Left lobe of liver (tissue), 2 donors: ENCODE measurements around the gene RYR3. TPM values are rescaled to one million over a fixed set of nuclear protein-coding genes. Genes with fewer than 3 reads are reported as not detected.

Experiments
- ATAC-seq: fragments of 200-7000 bp; cut with Tn5 transposase; one replicate; pipeline ENCODE4 v1.9.1; 2020; ENCODE audit warnings: mild to moderate bottlenecking, moderate library complexity
- DNase-seq: peaks from one replicate; pipeline ENCODE4 v3.0.0-alpha.2; 2020; ENCODE audit warnings: low spot score
- total RNA-seq: library from RNA; stranded (reverse); gene quantifications from one replicate; pipeline ENCODE4 v1.2.1, GENCODE V29; 2021
- donor health status: DM: no; HTN: no; CAD: no; lungs with moderate emphysema.
- donor health status: DM: no; HTN: yes; CAD: no.

Gene RYR3
- total RNA-seq, 1 donor from 2014 or later, result not detected

DNA sequence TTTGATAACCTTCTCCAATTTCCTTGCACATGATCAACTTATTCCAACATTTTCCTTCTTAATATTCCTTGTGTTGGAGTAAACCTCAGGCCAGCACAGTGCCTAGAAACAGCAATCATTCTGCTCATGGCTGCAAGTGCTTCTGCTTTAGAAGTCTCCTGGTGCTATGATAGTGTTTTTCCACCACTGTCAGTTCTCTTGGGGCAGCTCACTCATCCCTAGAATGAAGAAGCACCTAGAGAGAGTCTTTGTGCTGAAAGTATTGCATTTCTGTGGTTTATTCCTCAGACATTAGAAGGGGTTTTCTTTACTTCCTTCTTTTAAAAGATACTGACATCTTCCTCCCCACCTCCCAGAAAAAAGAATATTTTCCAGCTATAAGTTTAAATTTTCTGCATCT is 183.5 kb downstream of the RYR3 start:
- no peak for ATAC-seq
- DNase-seq, result no peak

DNA sequence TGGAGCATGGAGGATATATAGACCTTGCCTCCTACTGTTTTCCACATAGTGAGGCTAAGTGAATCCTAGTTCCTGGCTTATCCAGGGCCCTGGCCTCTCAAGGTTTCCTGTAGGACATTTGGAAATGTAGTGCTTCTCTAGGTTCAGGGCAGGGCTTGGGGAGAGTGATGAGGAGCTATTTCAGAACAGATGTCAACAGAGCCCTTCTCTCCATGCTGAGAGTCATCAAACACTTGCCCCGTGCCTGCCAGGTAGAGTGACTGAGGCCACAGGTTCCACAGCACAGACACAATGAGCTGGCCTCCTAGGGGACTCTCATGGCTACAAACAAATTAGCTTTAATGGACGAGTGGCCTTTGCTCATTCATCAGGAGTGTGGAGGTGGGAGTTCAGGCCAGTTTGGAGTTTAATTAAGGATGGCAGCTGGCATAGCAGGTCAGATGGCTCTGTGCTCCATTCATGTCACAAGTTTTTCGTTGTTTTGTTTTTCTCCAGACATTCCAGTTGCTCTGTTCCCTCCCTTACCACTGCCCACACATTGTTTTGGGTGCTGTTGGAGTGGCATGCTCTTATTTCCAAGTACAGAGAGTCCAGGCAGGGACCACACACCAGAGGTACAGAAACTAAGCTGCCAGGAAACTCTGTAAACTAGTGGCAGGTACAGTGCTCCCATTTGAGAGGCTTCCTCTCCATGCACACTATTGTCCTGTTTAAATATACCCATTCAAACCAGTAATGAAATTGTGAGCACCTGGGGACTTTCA is 189.8 kb downstream of the RYR3 start:
- DNase-seq, result no peak
- no peak for ATAC-seq

DNA sequence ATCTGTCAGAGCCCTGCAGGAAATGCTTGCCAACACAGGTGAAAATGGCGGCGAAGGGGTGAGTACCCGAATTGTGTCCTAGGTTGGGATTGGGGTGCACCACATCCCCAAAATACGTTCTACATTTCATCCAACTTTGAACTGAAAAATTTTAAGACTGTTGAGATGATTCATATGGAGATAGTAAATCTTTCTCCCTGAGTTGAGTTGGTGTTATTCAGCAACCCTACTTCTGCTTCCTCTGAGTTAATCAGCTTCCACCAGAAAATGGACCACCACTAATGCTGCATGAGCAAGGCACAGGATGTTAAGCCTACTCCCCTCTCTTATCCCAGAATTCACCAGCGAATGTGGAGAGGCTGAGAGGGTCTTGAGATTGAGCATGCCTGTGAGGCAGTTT is 192.9 kb downstream of the RYR3 start:
- DNase-seq, result no peak
- ATAC-seq, result no peak

DNA sequence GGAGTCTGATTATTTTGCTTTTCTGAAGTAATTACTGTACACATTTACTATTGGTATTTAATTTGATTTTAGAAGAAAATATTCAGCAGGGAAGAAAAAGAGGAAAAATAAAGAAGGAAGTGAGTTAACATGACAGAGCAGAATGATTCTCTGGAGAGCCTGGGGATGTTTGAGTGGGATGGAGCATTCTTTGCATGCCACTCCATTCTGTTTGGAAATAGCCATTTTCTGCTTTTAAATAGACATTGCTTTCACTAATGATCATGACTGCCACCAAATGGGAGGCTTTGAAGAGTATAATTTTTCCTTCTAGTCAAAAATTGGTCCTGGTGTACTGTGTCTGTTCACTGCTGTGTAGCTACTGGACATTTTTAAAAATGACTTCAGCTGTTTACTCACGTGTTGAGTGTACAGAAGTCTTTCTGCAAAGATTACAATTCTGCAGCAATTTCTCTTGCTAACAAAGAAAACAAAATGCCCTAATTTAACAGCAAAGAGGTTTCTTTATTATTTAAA is 196.1 kb downstream of the RYR3 start:
- ATAC-seq, result no peak
- no peak for DNase-seq

DNA sequence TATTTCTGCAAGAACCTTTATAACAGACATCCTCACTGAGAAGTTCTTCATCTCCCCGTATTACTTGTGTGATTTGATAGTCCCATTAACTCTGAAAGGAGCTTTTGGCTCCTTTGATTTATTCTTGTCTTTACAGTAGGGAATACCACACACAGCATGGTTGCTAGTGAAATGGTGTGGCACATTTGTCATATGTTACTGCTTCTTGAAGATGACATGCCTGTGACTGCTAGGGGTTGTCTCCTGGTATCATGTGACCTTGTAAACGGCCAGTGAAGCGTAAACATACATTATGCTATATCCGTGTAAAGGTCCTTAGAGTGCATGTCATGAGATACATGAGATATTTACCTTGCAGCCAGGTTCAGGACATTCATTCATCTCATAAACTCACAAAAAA is 197.9 kb downstream of the RYR3 start:
- DNase-seq (no peak), ATAC-seq (no peak)

DNA sequence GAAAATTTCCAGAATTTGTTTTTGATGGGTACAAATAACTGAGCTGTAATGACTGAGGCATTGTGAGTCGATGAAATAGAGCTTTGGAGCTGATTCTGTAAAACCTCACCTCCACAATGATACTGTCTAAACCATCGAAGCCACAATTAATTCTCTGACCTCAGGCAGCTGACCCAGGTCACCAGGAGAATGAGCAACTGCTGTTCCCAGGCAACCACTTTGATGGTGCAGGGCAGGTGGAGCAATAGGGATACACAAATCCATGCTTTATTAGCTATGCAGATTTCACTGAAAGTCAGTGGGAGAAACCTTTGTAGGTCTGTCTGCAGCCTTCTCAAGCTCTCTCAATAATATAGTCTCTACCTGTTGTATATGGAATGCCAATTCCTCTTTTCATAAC is 204.4 kb downstream of the RYR3 start:
- ATAC-seq (no peak), DNase-seq (no peak)

DNA sequence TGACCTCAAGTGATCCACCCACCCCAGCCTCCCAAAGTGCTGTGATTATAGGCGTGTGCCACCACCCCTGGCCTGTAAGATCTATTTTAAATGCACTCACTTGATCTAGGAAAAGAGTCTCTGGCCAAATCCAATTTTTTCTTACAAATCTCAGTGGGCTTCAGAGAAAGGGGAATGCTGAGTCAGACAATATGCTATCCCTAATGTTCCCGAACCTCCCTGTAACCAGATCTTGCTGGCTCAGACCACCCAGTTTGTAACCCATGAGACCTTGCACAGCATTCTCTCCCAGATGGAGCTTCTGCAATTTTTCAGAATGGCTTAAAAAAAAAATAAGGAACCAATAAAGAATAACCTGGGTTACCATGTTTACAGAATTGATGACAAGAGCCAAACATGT is 205.8 kb downstream of the RYR3 start:
- DNase-seq (no peak), ATAC-seq (no peak)

DNA sequence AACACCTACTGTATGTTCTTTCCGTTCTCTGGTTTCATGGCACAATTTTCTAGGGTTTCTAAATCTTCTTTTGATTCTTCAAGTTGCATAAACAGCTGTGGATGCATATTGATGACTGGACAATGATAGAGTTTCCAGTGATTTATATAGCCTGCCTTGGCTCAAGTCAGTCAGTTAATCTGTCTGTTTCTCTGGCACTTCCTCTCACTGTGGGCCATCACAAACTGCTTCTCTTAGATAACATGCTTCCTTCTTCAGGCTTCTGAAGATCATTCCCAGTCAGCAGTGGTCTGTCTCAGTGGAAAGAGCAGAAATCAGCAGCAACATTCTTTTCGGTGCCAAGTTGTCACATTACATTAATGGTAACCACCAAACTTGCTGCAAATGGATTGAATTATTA is 207.2 kb downstream of the RYR3 start:
- DNase-seq (no peak), ATAC-seq (no peak)

DNA sequence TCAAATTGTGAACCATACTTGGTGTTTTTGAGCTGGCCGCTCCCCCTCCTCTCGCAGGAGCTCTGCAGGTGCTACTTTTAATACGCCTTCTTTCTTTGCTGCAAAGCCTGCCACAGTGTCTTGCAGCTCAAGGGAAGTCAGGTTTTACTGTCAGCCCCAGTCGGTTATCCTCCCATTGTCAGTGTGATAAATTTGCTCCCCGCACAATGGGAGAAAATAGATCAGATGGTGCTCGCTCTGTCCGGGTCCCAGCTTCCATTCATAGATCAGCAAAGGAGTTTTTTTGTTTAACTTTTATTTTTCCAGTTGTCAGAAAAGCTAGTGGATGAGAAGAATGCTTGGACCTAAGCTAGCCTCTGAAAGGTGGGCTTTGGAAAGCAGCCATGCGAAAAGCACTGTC is 207.7 kb downstream of the RYR3 start:
- DNase-seq, result no peak
- ATAC-seq, result no peak

DNA sequence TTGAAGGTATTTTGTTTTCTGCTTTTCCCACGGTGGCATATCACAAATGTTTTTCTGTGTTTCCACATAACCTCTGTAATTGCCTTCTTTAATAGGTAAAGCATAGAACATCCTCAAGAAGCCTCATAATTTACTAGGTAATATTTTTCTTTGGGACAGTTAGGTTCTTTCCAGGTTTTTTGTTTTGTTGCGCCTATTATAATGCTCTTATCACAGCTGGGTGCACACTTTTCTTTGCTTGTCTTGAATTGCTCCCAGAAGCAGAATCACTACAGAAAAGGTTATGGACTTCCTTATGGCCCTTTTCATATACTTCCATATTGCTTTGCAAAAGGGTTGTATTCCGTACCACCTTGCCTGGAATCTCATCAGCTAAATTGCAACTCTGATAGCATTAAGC is 213.5 kb downstream of the RYR3 start:
- DNase-seq (no peak), ATAC-seq (no peak)

DNA sequence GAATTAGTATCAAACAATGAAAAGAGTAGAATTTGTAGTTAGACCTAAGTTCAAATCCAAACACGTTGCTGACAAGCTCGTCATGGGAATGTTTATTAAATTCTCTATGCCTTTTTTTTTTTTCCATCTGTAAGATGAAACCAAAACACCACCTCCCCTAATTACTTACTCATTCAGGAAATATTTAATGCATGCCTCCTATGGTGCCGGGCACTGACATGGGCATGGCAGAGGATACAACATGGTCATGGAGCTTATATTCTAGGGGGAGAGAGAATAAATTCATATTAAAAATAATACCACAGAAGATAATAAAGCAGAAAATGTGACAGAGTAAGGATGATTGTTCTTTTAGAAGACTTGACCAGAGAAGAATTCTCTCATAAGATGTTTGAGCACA is 215.8 kb downstream of the RYR3 start:
- DNase-seq, result no peak
- ATAC-seq, result no peak

DNA sequence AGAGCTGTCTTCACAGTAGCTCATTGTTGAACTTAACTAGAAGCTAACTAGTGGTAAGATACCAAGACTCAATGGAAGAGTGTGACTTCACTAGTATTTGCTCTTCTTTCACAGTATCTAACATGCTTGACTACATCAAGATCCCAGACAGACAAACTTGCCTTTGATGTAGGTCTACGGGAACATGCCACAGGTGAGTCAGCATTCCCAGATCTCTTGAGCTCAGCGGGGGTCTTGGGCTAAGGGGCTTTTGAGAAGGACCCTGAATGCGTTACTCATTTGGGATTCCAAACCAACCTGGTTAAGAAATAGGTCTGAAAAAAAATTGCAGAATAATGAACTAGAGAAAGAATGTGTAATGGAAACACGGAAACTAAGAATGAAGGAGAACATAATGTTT is 222.4 kb downstream of the RYR3 start:
- no peak for DNase-seq
- ATAC-seq, result no peak

DNA sequence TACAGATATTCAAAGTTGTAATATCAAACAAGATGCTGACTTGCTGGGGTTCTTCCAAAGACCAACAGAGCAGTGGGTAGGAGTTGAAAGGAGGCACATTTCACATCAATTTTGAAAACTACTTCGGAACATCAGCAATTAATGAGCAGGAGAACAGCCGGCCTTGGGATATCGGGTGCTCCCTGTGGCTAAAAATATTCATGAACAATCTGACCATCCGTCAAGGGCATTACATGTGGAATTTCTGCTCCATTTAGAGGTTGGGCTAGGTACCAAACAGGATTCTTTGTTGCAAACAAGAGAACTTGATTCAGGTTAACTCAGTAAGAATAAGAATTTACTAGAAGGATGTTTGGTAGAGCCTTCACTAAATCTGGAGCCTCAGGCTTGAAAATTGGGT is 223.9 kb downstream of the RYR3 start:
- no peak for DNase-seq
- ATAC-seq, result no peak

DNA sequence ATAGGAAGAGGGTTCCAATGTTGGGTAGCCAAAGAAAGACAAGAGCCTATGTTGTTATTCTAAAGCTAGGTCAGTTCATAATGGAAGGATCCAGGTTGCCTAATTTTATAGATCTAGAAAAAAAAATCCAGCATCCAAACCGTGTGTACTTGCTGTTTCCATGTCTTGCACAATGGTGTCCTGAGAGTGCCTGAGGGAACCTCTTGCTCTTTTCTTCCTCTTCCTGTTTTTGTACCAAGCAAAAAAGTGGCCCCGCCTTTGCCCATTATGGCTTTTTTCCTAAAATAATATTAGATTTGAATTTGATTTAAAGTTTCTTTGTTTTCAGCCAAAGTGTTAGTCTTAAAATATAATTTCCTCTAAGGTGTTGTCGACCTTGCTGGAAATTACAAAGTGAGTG is 224.4 kb downstream of the RYR3 start:
- DNase-seq (no peak), ATAC-seq (no peak)

DNA sequence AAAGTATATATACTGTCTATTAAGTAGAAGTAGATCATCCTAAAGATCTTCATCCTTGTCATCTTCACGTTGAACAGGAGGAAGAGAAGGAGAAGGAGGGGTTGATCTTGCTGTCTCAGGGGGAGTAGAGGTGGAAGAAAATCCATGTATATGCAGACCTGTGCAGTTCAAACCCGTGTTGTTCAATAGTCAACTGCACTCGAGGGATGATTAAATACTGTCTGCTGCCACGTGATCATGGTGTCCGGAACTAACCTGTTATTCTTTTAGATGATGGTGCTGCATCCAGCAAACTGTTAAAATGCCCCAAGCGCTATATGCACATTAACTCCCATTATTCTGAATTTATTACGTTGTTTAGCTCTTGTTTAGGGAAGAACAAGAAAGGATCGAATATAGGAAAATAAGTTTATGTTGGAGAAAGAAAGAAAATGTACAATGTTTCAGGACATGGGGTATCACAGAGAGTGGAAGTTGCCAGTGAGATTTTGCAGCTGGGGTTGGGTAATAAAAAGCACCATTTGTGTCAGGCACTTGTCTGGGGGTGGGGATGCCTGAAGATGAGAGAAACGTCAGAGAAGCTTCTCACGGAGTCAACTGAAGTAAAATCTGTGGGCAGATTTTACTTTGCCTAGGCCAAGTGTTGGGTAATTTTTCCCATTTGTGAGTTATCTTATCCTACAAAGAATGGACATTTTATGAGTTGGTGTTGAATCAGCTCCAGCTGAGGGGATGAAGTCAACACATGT is 229.2 kb downstream of the RYR3 start:
- ATAC-seq (no peak), DNase-seq (no peak)

DNA sequence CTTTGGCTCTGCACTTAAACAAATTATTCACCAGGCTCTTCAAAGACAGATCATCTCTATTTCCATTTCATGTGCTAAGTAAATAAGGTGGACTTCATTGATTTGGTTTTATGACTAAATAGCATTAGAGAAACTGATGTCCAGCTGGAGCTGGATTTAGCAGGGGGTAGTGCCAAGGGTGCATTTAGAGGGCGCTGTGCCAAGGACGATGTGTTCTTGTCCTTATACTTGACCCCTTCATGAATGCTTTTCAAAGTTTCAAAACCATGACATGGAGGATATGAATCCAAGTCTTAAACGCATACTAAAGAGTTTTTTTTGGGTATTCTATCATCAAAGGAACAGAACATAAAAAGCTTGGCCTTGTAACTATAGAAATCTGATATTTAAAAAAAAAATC is 233.2 kb downstream of the RYR3 start:
- no peak for DNase-seq
- ATAC-seq, result no peak

DNA sequence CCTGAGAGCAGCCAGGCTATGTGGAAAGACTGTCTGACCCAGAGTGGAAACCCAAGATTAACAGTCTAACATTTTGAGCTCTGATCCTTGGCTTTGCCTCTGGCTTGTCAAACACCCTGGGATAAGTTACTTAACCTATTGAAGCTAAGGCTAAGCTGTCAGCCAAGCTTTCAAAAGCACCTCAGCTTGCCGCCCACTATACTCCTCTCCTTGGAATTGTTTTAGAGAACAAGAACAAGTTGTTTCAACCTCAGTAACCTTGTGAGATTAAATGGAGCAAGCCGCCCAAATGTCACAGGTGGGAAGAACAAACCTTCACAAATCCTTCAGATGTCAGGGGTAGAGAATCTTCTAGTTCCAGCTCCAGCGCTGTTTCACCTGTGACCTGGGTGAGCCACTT is 235.1 kb downstream of the RYR3 start:
- DNase-seq, result no peak
- no peak for ATAC-seq

DNA sequence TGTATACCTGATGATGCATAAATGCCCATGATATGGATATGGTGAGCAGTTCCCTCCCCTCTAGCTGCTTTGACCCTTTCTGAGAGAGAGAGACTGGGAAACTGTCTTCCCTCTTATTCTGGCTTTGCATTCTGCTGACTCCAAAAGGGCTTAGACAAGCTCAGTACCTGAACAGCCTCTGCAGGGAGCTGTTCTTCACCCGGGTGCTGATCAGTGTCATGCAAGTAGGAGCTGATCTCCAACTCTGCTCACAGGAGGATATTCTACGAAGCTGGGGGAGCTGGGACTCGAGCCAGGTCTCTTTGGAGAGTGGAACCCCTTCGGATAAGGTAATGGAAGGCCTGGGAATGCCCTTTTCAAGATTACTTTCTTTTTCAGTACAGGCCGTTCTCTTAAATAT is 237.1 kb downstream of the RYR3 start:
- no peak for DNase-seq
- ATAC-seq, result peak; percentile 59

DNA sequence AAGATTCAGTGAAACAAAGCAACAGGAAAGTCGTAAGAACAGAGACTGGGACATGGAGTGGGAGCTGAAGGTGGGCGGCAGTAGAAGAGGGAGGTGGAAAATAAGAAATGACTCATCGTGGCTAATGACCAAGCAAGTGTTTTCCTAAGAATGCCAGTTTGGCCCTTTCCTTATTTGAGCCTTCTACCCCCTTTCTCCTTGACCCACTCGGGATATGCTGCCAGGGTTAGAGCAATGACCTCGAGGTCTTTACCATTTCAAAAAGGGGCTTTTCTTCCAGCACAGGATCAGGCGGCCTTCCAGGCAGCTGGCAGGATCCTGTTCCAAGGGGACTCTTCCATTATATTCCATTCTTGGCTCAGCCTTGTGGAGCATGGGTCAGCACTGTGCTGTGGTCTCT is 241.1 kb downstream of the RYR3 start:
- ATAC-seq, result no peak
- DNase-seq, result no peak

DNA sequence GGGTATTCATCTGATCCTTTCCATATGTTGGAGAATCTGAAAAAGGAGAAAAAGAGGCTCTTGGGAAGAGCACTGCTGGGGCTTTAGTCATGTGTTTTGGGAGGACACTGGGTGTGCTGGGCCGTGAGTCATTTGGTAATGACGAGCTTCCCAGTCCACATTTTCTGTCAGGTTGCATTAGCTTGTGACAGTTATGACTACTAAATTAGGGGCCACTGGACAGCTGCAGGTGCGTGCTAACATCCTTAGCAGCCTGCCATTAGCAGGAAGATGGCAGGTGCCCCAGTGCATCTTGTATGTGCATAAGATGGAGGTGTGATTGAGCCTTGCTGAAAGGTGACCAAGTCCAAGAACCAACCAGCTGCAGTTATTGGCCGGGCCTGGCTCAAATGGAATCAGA is 242.4 kb downstream of the RYR3 start:
- ATAC-seq (no peak), DNase-seq (no peak)

DNA sequence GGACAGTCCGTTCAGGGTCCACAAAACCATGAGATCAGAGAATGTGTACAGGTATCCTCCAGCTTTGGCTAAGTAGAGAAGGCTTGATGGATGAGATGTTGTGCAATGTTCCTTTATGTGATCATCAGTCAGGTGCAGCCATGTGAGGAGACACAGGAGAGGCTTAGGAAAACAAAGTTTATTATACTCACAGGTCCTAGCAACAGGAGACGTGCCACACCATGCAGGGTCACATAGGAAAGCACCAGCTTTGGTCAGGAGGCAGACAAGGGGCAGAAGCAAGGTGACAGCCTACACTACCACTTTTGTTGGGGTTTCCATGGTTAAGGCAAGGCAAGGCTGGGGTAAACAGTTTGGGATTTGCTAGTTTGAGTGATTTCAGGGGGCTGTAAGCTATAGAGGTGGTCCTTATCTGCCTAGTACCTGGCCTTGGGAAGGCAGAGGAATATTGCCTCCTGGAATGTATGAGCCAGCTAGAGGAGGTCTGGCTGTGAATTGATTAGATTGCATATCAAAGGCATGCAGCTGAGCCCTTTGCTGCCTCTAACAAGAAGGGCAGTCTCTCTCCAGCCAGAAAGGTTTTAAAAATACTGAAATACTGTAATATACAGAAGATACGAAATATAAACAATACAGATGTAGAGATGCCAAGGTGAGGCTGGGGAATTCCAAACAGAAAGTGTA is 248.6 kb downstream of the RYR3 start:
- ATAC-seq, result no peak

DNA sequence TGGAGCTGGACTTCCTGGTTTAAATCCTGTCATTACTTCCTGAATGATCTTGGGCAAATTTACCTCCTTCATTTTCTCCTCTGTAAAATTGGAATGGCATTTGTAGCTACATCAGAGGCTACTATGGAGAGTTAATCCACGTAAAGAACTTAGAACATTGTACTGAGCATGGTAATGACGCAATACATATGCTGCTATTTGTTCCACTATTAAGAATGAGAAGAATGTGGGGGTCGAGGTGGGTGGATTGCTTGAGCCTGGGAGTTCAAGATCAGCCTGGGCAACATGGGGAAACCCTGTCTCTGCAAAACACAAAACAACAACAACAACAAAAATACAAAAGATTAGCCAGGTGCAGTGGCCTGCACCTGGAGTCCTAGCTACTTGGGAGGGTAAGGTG is 250.6 kb downstream of the RYR3 start:
- DNase-seq (no peak), ATAC-seq (no peak)

More for the DNA sequence above, 248.6 kb downstream of the RYR3 start:
- DNase-seq, result no peak
